ENCODE measurements around the gene FAR2.

DNA sequence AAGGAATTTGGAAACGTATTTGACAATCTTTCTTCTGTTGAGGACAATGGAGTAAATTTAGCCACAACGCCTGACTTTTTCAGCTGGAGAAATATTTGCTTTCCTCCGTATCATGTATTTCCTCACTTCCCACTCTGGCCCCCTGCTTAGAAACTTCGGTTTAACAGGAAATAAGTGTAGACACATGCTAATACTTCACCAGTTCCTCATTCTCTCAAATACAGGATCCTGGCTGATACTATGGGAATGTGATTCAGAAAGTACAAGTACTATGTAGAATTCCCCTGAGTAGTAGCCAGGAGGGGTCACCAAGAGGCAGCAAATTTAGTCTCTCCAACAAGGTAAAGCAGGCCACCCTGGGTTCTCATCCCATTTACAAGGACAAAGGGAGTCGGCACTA, 58.0 kb downstream of the FAR2 start:
- TF ChIP-seq CTCF (conservative IDR thresholded peaks at IDR 0.05 in 1 of 2, IDR thresholded peaks at IDR 0.05 in 1 of 2; ENCODE audit: extremely low read depth in 1 of 2, insufficient read depth in 1 of 2, low read depth in 1 of 2, low read length in 2 of 2) (no peak), EZH2 (IDR thresholded peaks at IDR 0.05; ENCODE audit: borderline replicate concordance, low read length) (no peak)
